Measurements from ENCODE around the gene FAM120B.

FAM120B gene

DNA sequence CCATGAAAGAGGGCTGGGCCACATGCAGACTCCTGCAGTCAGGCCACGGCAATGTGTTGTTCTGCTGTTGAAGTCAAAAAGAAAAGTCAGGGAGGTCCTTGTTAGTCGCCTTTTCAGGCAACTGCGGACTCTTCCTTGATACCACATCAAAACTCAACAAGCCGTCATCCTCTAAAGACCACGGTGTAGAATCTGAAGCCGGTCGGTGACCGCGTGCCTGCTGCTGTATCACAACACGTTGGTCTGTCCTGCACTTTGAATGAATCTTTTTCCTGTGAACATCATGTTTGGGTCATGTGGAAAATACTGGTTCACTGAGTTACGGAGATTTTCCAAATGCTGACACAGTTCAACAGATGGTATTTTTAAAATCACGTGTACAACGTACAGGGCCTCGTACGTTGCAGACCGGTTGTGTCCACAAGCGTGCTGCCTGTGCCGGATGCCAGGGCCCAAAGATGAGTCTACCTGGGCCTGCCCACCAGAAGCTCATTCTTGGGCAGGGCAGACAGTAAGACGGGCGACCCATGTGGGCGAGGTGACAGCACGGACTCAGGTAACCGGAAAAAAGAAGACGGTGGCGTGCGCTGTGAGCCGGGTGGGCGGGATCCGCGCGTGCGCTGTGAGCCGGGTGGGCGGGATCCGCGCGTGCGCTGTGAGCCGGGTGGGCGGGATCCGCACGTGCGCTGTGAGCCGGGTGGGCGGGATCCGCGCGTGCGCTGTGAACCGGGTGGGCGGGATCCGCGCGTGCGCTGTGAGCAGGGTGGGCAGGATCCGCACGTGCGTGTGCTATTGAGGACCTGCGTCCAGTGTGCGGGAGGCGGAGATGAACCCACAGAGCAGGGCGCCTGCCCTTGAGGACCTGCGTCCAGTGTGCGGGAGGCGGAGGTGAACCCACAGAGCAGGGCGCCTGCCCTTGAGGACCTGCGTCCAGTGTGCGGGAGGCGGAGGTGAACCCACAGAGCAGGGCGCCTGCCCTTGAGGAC, 114.5 kb downstream of the FAM120B start:
- no peak for DNase-seq (ENCODE audit: low read depth, low spot score)

DNA sequence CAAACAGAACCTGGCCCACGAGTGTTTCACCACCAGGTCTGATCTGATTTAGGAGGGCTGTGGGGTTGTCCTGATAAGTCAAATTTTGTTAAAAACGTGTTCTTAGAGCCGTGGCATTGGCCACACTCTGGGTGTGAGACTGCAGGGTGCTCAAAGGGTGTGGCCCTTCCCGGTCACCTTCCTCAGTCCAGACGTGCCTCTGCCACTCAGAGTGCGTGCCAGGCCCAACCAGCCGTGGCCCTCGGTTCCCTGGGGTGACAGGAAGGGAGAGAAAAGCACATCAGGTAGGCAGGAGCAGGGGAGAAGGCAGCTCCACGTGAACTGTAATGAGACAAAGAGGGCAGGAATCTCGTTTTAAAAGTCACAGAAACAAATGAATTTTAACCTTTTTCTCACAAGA, 115.4 kb downstream of the FAM120B start:
- no peak for DNase-seq (ENCODE audit: low read depth, low spot score)

DNA sequence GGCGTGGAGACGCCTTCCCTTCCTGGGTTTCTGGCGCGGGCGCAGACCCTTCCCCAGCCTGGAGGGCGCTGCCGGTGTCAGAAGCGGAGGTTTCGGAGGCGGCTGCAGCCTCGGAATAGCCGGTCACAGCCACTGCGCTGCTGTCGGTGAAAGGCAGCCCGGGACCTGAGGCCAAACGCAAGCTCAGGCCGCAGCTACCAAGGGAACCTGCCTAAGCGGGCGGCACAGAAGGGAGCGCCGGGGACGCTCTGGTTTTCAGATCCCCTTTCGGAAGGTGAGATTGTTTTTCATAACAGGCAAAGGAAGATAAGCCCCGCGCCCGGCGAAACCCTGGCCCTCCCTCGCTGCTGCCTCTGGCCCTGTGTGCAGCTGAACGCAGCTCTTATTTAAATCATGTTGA, 116.5 kb downstream of the FAM120B start:
- peak; percentile 50 for DNase-seq (ENCODE audit: low read depth, low spot score)

DNA sequence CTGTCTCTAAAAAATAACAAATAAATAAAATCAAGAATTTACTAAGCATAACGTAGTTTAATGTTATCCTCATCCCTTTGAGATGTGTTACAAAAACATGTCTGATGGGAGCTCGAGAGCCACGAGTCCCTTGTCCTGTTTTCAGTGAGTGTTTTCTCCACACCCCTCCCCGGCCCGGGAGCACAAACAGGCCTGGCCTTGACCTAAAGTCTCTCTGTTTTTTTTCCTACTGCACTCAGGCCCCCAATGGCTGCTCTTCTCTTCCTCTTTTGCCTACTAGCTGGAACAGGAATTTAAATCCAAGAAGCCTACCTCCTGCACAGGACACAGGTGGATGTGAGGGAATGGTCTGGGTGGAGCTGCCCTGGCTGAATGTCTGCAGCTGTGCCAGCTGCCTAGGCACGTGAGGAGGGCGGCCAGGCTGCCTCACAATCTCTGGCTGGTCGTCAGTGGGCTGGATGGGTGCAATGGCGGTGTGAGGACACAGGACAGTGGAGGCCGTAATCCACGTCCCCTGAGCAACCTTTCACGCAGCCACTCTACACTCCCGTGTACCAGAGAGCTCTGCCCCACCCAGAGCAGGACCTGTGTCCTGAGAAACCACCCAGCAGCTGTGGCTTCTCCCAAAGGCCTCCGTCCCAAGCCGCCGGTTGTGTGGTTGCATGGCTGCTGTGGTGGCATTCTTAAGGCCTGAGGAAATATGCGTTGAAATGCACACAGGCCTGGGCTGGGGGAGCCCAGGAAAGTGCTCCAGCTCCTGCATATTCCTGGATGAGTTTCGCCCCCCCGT, 117.5 kb downstream of the FAM120B start:
- no peak for DNase-seq (ENCODE audit: low read depth, low spot score)

DNA sequence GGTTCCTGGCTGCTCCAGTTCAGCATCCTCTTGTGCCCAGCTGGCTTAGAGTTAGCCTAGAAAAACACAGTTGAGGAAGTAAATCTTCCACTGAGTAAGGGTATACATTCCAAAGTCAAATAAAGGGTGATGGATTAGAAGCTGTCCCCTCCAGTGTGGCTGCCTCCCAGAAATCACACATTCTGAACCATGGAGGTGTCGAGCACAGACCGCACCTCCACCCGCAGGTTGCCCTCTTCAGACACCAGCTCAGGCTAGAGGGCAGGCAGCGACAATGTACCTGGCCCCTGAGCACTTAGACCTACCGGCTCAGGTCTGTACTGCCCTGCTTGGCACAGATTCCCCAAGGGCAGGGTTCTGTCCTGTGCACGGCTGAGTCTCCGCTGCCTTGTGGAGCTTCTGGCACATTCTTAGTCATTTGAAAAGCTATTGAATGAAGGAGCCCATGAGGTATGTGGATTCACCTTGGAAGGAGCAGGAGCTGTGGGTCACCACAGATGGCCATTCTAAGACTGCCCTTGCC, 118.1 kb downstream of the FAM120B start:
- no peak for DNase-seq (ENCODE audit: low read depth, low spot score)

DNA sequence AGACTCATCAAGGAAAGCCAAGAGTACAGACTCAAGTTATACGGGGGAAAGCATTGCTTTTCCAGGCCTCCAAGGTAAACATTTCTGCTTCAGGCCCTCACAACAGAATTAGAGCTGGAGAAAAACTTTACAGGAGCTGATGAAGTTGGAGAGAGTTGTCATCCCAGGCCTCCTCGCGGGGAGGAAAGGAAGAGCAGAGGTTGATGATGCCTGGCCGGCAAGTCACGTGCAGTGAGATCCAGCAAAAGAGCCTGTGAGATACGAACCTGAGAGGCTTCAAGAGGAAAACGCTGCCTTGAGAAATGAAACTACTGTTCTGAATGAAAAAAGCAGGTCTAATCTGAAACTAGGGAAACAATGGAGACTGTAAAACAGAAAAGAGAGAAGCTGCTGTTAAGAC, 122.9 kb downstream of the FAM120B start:
- no peak for DNase-seq (ENCODE audit: low read depth, low spot score)

DNA sequence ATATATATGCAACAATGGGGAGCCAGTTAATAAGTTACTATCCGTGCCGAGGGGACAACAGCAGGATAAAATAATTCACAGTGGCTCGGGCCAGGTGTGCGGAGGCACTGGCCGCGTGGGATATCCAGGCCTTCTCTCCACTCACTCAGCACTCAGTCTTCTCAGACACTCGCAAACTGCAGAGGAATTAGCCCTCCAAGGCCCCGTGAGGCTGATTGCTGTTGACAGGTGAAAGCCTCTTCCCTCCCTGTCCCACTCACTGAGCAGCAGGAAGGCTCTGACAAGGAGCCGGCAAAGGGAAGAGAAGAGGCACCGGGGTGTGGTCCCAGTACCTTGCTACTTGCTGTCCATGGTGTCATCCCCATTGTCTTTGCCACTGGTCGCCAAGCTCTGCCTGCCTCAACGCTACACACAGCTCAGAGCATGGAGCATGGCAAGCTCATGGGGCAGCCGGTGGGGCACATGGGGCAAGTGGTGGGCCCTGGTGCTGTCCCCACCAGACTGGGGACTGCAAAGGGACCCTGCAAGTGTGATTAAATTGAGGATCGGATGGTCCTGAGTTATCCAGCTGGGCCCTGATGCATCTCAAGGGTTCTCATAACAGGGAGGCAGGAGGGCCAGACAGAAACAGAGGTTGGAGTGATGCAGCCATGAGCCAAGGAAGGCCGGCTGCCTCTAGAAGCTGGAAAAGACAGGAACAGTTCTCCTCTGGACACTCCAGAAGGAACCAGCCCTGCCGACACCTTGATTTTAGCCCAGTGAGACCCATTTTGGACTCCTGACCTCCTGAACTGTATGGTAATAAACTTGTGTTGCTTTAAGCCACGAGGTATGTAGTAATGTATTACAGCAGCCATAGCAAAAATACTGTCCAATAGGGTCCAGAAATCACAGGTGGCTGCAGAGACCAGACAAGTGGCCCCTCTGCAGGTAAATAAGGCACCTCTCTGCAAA, 126.9 kb downstream of the FAM120B start:
- DNase-seq (ENCODE audit: low read depth, low spot score) = no peak

DNA sequence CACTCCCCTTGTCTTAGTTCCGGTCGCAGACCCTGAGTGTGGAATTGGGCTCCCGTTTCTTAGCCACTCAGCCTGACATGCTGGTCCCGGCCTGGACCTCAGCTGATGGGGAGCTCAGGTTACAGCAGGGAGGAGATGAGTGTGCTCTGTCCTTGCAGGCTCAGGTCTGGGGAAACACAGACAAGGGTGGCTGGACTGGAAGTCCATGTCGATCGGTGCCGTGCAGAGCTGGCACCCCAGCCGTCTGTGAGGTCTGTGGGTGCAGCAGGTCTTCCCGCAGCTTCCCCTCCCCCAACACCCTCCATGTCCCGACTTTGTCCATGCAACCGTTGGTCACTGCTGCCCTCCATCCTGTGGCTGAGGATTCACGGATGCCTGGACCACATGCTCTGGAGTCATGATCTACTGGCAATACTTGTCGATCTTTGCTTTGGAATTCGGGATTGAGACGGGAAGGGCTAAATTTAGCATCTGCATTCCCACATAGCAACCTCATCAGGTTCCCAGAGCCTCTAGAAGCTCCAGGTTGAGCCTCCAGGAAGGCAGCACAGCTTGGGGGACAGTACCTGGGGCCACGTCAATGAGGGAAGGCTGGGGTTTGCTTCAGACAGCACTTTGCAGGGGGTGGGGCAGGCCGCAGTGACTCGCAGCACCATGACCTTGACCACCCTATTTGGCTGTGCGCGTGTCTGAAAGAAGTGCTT, 127.7 kb downstream of the FAM120B start:
- DNase-seq (ENCODE audit: low read depth, low spot score) = no peak

DNA sequence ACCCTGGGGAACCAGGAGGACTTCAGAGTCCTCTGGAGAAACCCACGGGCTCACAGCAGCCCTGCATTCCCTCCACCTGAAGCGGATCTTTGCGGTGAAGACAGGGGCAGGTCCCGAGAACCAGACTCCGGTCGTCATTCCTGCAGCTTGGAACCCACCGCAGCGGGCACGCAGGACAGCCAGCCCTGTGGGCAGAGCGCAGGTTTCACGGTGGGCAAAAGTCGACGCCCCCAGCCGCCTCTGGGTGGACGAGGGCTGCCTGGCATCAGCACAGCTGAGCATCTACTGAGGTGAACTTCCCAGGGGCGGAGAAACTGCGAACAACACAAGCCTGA, 128.2 kb downstream of the FAM120B start:
- no peak for DNase-seq (ENCODE audit: low read depth, low spot score)

DNA sequence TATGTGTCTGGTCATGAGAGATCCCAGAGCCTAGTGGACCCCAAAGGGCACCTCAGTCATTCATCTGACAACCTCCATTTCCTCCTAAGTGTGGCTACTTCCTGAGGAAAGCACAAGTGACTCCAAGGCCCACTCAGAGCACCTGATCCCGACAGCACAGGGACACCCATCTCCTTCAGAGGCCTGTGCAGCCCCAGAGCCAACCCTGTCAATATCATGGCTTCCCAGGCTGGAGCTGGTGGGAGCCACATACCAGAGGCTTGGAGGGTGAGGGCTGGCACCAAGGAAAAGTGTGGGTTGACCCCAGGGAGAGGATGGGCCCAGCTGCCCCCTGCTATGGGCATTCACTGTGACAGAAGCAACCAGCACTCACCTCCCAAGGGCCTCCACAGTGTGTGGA, 129.2 kb downstream of the FAM120B start:
- no peak for DNase-seq (ENCODE audit: low read depth, low spot score)

DNA sequence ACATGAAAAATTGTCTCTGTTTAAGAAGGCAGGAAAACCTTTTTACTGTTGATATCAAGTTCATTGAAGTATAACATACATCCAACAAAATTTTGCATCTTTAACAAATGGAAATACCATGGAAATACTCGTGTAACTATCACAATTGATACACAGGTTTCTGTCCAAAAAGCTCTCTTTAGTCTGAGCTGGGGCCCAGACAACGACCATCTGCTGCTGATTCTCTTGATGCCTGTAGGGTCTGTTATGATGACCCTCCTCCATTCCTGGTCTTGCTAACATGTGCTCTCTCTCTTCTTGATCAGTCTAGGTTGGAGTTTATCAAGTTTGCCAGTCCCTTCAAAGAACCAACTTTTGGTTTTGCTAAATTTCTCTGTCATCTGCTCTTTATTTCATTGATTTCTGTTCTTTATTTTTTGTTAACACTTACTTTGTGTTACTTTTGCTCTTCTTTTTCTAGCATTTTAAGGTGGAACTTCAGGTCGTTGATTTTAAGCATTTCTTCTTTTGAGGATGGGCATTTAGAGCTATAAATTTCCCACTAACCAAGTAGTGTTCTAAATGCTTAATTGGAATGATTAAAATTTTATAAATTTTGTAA, 129.8 kb downstream of the FAM120B start:
- no peak for DNase-seq (ENCODE audit: low read depth, low spot score)

DNA sequence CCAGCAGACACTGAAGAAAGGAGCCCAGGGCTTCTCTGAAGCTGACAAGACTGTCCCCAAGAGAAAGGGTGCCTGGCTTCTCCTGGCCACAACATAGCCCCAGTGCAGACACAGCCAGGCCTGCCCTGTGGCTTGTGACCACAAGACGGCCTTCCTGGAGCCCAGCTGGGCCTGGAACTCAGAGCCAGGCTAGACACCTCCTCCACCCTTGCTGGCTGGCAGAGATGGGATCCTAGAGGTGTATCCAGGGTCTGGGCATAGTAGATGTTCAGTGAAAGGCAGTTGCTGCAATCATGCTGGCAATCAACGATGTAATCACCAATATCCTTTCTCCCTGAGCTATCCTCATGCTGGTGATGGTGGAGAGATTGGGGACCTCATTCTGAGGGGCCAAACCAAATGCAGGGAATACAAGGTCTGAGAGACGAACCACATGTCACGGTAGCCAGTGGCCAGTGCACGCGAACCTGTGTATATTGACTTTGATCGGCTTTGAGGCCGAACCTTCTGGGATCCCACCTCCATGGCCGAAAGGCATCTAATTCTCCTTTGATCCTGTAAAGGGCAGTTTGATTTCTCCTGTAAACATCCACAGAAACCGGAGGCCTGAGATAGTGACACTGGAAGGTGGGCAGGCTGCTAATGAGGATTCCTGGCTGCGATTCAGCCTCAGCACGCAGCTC, 131.3 kb downstream of the FAM120B start:
- no peak for DNase-seq (ENCODE audit: low read depth, low spot score)

DNA sequence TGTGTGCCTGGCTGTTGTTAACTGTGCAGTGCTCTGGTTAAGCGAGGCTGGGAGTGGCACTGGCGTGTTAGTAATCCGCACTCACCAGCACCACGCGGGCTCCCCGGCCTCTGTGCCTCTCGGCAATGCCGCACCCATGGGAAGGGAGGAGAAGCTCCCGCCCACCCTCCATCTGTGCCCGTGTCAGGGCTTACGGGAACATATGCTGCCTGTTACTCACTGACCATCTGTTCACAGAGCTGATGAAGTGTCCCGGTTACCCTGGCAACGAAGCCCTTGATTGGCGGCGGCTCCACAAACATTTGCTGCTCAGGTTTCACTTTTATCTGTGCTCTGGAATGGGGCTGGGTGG, 131.8 kb downstream of the FAM120B start:
- DNase-seq (ENCODE audit: low read depth, low spot score) = peak; percentile 42

DNA sequence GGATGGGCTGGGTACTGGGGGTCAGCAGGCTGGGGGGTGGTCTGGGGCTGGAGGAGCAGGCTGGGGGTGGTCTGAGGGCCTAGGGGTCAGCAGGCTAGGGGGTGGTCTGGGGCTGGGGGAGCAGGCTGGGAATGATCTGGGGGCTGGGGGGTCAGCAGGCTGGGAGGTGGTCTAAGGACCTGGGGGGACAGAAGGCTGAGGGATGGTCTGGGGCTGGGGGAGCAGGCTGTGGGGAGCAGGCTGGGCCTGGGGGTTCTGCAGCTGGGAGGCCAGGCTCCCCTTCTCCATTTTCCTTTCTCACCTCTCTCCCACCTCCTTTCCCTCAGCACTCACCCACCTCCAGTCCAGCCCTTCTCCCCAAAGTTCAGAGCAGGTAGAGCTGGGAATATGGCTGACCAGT, 132.3 kb downstream of the FAM120B start:
- DNase-seq (ENCODE audit: low read depth, low spot score) = no peak

DNA sequence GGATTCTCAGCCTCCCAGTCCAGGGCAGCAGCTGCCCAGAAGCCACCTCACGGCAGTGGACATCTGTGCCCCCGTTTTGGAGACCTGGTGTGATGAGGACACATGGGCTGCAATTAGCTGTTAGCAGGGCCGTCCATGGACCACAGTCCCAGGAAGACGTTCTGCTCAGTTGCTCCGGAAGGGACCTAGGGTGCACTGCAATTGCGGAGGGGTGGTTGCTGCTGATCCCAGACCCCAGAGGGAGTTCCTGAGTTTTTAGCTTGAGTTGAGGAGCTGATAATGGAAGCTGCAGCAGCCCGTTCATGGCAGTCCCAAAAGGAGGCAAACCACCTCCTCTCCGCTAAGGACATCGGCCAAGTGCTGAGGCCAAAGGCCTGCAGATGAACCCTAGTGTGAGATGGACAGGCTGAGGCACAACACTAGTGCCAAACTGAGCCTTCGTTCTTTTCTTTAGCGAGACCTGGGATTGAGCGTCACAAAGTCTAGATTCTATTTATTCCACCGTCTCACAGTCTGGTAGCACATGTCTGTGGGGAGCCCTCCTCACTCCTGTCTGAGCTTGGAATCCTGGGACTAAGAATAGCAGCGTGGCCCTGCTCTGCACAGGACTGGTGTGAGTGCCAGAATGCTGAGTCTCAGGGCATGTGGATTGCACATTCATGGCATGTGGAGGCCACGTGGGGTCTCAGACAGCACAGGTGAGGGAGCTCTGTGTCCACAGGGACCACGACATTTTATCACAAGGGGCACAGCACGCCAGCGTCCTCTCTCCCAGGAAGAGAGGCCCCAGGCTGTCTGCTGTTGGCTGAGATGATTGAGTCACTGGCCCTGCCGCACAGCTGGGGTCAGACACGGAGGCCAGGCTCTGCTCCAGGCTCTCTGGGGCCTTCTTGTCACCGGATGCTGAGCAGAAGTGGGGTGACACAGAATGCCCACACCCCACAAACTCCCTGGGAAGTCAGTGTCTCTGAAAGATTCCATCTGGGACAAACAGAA, 133.1 kb downstream of the FAM120B start:
- DNase-seq (ENCODE audit: low read depth, low spot score) = no peak

DNA sequence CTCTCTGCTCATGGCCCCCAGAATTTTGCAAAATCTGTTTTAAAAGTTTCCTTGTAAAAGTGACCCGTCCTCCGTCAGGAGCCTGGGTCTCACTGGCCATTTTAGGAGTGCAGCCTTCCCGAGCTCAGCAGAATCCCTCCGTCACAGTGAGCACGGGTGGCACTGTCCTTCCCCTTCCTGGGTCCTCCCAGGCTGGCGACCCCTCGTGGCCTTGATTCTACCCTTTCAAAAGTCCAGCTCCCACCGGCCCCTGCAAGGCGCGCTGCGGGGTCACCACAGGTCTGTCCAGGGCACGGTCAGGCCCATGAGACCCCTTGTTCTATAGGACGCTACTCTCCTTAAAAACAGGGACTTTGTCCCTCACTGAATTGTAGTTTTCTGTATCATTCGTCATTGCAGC, 133.9 kb downstream of the FAM120B start:
- no peak for DNase-seq (ENCODE audit: low read depth, low spot score)

DNA sequence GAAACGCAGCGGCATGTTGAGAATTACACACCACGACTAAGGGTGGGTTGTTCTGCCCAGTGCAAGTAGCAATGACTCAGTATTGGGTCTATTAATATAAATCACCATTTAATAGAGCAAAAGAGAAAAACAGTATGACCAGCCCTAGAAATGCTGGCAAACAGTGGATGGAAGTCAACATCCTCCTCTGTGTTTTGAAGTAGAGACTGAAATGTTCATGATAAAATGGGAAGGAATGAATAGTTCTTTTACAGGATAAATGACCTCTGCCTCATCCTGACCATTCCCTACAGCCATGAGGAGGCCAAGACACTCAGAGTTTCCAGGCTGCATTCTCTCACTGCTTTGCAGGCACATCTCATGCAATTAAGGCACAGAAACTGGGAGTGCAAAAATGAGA, 134.8 kb downstream of the FAM120B start:
- DNase-seq (ENCODE audit: low read depth, low spot score) = no peak

DNA sequence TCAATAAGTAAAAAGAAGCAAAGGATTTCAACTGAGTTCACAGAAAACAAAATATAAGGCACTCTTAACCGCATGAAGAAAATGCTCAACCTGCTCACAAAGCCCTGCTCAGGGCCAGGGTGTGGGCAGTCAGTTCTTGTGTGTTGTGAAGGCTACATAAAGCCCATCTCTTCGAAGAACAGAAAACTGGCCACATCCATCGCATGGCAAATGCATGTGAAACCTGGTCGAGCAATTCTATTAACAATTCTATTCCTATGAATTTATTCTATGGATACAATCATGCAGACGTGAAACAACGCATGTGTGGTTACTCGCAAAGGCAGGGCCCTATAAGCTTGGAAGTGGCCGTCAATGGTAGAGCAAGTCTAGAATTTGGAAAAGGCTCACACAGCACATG, 136.0 kb downstream of the FAM120B start:
- DNase-seq (ENCODE audit: low read depth, low spot score) = no peak

Measured in iPS DF 19.7 (cell line).